HG03469 (cell line): Measurements from ENCODE around the gene PEAR1.
"Not testable (repeated sequence)": the region's sequence is repeated elsewhere in the genome, so short reads cannot be mapped to it uniquely, and the experiment has no call there.

Source experiments
- ATAC-seq: cut with Tn5 transposase; IDR thresholded peaks from one replicate; pipeline ENCODE4 v1.9.1; 2021; ENCODE audit warnings: mild to moderate bottlenecking, moderate library complexity, moderate number of reproducible peaks; ENCODE audit not compliant: unreplicated experiment

PEAR1 gene

GRCh38 chr1:156914440-156914856 is 20.9 kb downstream of the PEAR1 start:
- no peak for ATAC-seq

DNA sequence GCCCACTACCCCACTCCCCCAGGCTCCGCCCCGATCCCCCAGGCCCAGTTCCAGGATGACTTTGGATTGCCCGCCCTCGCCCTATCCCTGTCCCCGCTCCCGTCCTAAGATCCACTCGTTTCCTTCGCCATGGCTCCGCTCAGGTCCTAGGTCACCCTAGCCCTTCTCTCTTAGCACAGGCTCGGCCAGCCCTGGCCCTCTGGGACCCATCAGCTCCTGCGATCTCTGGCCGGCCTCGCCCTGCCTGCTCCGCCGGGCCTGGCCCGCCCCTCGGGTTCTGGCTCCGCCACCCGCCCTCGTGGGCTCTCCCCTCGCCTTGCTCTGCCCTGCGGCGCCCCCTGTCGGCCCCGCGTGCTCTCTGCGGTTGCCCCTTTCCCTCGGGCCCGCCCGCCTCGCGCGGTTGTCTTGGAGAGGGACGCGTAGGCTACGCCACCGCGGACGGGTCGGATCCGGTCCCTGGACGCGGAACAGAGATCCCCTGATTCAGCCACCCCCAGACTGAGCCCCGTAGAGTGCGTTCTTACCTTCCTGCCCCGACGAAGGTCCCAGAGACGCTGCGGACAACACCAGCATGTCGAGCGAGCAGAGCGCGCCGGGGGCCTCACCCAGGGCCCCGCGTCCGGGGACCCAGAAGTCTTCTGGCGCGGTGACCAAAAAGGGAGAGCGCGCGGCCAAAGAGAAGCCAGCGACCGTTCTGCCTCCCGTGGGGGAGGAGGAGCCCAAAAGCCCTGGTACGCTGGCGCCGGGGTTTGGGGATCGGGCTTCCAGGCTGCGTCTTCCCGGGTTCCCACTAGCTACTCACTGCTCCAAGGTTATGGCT is 26.9 kb downstream of the PEAR1 start, which contains the start of gene LRRC71:
Gene LRRC71, plus strand, starts transcription at position 400 of the 820 bp plus-strand sequence. Its CDS starts 172 bp downstream, at position 572.
- ATAC-seq, result no peak

DNA sequence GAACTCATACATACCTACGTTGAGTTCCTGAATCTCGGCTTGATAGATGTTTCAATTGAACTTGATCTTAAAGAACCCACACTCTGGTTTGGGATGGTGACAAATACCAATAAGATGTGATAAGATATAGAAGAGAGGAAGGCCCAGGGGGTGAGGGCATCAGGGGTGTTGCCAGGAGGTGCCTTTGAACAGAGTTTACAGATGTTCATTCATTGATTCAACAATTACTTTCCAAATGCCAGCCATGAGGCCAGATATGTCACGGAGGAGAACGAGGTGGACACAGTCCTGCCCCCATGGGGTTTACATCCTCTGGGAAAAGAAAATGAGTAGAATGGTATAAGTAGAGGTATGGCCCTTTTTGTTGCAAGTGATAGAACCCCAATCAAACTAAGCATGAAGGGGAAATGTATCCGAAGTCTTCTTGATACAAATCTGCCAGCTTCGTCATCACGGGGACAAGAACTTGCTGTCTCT is 27.6 kb downstream of the PEAR1 start:
- no peak for ATAC-seq

GRCh38 chr1:156922986-156923669 is 29.6 kb downstream of the PEAR1 start:
- no peak for ATAC-seq

DNA sequence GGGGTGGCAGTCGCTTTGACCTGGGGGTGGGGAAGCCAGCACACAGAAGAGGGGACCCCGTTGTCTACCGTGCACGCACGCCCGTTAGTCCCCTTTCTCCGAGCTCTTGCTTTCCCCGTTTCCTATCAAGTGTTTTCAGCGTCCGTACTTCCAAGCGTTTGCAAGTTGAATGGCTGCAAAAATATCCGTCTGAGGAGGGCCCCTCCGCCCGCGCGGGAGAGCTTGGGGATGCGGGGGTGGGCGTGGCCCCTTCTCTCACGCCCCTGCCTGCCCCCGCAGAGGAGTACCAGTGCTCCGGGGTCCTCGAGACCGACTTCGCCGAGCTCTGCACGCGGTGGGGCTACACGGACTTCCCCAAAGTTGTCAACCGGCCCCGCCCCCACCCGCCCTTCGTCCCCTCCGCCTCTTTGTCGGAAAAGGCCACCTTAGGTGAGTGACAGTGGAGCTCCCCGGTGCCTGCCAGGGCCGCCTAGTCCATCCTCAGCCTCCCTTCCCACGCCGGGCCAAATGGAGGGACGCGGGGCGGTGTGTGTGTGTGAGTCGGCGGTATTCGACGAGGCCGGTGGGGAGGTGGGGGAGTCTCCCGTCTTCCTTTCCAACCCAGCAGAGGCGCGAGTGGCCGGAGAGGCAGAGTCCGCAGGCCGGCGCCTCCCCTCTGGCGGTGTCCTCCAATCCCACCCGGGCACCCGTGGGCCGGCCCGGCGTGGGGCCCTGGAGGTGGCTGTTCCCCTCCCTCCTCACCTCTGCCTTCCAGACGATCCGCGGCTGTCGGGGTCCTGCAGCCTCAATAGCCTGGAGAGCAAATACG is 30.4 kb downstream of the PEAR1 start:
- no peak for ATAC-seq

- no peak for ATAC-seq
Measured at GRCh38 chr1:156924478-156925153, 31.1 kb downstream of the PEAR1 start.

DNA sequence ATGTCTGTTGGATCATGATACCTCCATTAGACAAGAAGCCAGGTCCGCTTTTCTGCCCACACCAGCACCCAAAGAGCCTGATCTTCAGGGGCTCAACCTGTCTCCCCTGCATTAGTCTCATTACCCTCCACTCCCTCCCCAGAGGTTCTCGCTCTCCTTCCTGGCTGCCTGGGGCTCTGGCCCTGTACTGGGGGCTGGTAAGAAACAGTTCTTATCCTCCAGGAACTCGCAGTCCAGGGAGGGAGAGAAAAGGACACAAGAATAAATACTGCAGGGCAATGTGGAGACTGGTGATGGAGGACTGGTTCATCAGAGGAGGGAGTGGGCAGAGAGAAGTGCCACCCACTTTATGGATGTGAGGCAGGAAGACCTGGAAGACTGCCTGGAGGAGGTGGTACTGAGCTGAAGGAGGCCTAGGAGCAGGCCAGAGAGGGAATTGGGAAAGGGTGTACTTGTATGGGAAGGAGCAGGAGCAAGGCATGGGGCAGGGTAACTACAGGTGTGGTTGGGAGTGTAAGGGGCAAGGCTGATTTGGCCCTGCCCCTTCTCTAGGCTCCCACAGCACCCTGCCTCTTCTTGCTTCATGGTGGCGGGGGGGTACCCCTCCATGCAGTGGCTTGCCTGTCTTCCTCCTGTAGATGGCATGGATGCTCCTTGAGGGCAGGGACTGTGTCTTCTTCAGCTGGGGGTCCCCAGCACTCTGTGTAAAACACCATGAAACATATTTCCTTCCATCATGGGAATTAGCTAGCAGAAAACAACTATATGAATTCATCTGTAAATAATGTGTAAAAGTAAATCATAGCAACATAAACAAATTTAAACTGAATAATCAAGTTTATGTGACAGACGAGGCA is 31.9 kb downstream of the PEAR1 start:
- ATAC-seq, result no peak

- no peak for ATAC-seq
Measured at GRCh38 chr1:156926175-156926574, 32.7 kb downstream of the PEAR1 start.

GRCh38 chr1:156926695-156927094 is 33.2 kb downstream of the PEAR1 start:
- ATAC-seq, result not testable (repeated sequence)

GRCh38 chr1:156927215-156928042 is 33.9 kb downstream of the PEAR1 start:
- no peak for ATAC-seq

DNA sequence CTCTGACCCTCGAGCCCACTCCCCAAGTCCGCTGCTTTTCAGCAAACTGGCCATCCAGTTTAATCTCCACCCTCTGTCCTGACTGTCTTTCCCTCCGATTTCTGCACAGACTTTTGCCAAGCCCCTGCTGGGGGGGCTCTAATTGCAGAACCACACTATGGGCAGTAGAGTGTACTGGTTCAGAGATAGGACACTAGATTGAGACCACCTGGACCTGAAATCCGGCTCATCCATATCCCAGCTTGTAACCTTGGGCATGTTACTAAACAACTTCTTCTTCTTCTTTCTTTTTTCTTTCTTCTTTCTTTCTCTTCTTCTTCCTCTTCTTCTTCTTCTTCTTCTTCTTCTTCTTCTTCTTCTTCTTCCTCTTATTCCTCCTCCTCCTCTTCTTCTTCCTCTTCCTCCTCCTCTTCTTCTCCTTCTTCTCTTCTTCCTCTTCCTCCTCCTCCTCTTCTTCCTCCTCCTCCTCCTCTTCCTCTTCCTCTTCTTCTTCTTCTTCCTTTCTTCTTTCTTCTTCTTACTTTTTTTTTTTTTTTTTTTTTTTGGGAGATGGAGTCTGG is 34.6 kb downstream of the PEAR1 start:
- no peak for ATAC-seq

GRCh38 chr1:156929596-156930238 is 36.2 kb downstream of the PEAR1 start:
- no peak for ATAC-seq

DNA sequence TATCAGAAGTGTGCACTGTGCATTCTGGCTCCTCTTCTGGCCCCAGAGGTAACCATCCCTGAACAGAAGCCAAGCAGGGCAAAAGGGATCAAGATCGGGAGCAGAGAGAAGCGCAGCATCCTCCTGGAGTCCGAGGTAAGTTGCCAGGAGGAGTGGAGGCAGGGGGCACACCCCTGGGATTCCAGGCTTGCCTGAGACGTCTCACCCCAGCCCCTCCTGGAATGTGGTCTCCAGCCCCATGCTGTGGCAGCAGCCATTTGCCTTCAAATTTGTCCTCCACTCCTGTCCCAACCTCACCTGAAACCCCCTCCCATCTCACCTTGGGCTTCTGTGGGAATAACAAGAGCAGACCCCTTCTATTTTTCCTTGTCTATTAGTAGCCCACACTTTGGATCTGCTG is 37.0 kb downstream of the PEAR1 start:
- ATAC-seq, result no peak

DNA sequence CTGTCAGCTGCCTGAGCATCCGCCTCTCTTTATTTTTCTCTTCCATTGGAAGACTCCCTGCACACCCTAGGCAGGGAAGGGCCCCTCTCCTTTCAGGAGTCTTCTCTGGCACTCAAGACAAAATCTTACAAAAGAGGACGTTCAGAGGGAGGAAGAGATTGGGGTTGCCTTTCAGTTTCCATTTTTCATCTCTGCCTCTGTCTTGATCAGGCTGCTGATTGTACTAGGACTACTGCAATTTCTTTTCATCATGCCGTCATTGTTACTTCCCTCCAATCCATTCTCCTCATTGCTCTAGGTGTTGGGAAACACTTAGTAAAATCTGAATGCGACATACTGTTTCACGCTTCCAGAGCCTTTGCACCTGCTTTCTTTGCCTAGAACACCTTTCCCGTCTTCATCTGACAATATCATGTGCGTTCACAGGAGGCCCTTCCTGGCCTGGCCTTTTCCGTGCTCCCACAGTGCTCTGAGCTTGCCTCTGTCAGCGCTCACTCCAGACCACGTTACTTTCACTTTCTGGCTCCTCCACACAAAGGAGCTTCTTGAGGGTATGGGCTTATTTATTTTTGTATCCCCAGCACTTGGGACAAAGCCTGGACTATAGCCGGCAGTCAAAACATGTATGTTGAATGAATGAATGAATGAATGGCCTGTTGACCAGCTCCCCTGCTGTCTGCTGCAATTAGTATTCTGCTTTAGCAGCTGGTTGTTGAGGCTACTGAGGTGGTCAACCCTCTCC is 37.9 kb downstream of the PEAR1 start:
- ATAC-seq, result no peak

GRCh38 chr1:156931974-156932710 is 38.6 kb downstream of the PEAR1 start:
- ATAC-seq, result no peak

- ATAC-seq, result no peak
Measured at GRCh38 chr1:156933136-156933535, 39.6 kb downstream of the PEAR1 start.
